ENCODE measurements around the gene GRIN3B.

The GRIN3B gene

GRCh38 chr19:1009041-1009980 lies 9.1 kb downstream of the GRIN3B start:
- no peak for DNase-seq

GRCh38 chr19:1009981-1010538 lies 9.8 kb downstream of the GRIN3B start:
- no peak for DNase-seq

GRCh38 chr19:1010586-1011510 lies 10.6 kb downstream of the GRIN3B start:
- no peak for DNase-seq

GRCh38 chr19:1011831-1012333 lies 11.7 kb downstream of the GRIN3B start:
- DNase-seq = no peak

GRCh38 chr19:1012334-1012733 lies 12.1 kb downstream of the GRIN3B start:
- DNase-seq = no peak

- no peak for DNase-seq
Measured at GRCh38 chr19:1013218-1013617, 13.0 kb downstream of the GRIN3B start.

GRCh38 chr19:1014161-1015060 lies 14.2 kb downstream of the GRIN3B start:
- no peak for DNase-seq

GRCh38 chr19:1015061-1015781 lies 15.0 kb downstream of the GRIN3B start:
- no peak for DNase-seq

- no peak for DNase-seq
Measured at GRCh38 chr19:1015782-1016646, 15.8 kb downstream of the GRIN3B start.

- peak; percentile 91 for DNase-seq
Measured at GRCh38 chr19:1016647-1017114, 16.5 kb downstream of the GRIN3B start.

GRCh38 chr19:1017115-1017905 lies 17.1 kb downstream of the GRIN3B start:
- no peak for DNase-seq

GRCh38 chr19:1017906-1018305 lies 17.7 kb downstream of the GRIN3B start:
- no peak for DNase-seq

- DNase-seq = no peak
Measured at GRCh38 chr19:1018393-1018792, 18.2 kb downstream of the GRIN3B start.

GRCh38 chr19:1018932-1019615 lies 18.9 kb downstream of the GRIN3B start:
- no peak for DNase-seq

- DNase-seq = no peak
Measured at GRCh38 chr19:1019616-1019961, 19.4 kb downstream of the GRIN3B start.

GRCh38 chr19:1019980-1020867 lies 20.0 kb downstream of the GRIN3B start:
- no peak for DNase-seq

- DNase-seq = peak; percentile 97
Measured at GRCh38 chr19:1020868-1021425, 20.7 kb downstream of the GRIN3B start, which contains the start of gene TMEM259. Gene TMEM259, minus strand, starts transcription at chr19:1021123. Its CDS starts 127 bp downstream, at chr19:1020996.
